HG03025 (cell line): ENCODE results near the gene RASGRP2.

Experiments used
- ATAC-seq: cut with Tn5 transposase; IDR thresholded peaks from one replicate; pipeline ENCODE4 v1.9.1; 2021; ENCODE audit warnings: mild to moderate bottlenecking, moderate library complexity; ENCODE audit not compliant: unreplicated experiment, low FRiP score

RASGRP2 gene

GRCh38 chr11:64772303-64773018 is 28.5 kb upstream of the RASGRP2 start:
- no peak for ATAC-seq

- ATAC-seq, result no peak
Observed at GRCh38 chr11:64771861-64772260, 27.9 kb upstream of the RASGRP2 start.

- ATAC-seq, result no peak
Observed at GRCh38 chr11:64770120-64770519, 26.2 kb upstream of the RASGRP2 start.

DNA sequence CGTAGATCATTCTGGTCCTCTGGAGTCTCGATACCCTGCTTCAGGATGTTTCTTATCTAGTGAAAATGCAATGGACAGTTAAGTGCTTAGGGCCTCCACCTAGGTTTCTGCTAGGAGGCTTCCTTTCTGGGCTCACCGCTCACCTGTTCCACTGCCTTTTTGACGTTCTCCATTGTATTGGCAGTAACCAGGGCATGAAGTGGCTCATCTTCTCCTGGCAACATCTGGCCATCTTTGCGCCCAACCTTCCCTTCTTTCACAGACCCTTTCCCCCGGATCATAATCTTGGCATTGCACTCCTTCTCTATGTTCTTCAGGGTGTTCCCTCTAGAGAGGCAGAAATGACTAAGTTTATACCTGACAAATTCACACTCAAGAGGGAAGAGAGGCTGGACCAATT is 25.3 kb upstream of the RASGRP2 start:
- no peak for ATAC-seq

- no peak for ATAC-seq
Observed at GRCh38 chr11:64768300-64768694, 24.4 kb upstream of the RASGRP2 start.

DNA sequence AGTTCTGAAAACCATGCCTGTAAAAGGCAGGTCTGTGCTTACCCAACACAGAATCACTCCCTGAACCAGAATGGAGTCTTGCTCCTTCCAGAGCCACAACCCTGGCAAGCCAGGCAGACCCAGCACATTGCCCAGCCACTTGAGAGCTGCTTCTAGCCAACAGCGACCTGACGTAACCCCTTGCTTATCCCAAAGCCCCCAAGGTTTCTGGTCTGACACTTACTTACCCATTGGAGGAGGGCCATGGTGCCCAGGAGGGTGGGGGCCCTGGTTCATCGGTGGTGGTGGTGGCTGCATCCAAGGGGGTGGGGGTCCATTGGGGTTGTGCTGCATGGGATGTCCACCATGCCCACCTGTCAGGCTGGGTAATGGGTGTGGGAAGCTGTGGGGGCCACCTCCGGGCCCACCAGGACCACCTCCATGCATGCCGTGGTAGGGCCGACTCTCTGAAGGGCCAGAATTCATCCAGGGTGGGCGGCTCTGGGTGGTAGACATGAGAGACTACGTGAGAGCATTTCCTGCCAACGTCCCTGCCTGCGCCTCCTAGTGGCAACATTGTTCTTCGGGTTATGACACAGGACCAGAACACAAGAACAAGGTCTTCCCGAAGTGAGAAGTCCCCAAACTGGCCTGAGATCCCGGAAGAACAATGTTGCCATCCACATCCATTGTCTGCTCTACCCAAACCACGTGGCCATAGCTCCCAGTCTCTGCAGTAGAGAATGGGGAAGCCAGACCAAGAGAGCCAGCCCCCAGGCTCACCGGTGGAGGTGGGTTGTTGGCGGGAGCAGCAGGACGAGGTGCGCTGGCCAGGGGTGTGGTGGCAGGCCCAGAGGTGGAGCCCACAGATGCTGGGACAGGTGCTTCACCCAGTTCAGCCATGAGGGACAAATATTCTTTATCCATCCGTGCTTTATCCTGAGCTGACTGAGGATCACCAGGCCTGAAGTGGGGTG is 23.7 kb upstream of the RASGRP2 start:
- ATAC-seq, result no peak

GRCh38 chr11:64766881-64767280 is 22.9 kb upstream of the RASGRP2 start:
- no peak for ATAC-seq

- no peak for ATAC-seq
Observed at GRCh38 chr11:64765851-64766665, 22.1 kb upstream of the RASGRP2 start.

DNA sequence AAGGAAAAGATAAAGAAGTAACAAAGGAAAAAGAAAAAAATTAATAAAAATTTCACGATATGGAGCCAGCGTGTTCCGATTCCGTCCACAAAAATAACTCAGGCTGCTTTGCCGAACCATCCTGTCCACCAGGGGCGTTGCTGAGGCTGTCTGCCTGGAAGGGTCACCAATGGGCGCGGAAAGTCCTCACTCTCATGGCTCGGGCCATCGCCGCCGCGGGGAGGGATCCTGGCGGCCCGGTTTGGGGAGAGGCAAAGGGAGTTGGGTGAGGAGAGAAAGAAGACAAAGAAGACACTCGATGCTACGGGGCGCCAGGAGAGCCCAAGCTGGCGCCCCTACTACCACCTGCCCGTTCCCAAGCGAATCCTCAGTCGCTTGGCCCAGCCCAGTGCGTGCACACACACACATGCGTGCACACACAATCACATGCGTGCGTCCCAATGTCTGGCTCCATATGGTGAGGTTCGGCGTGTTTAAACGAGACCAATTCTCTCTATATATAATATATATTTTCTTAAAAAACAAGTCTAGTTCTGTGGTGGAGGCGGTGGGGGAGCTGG is 21.4 kb upstream of the RASGRP2 start:
- ATAC-seq, result no peak

- ATAC-seq, result no peak
Observed at GRCh38 chr11:64764753-64765152, 20.8 kb upstream of the RASGRP2 start.

DNA sequence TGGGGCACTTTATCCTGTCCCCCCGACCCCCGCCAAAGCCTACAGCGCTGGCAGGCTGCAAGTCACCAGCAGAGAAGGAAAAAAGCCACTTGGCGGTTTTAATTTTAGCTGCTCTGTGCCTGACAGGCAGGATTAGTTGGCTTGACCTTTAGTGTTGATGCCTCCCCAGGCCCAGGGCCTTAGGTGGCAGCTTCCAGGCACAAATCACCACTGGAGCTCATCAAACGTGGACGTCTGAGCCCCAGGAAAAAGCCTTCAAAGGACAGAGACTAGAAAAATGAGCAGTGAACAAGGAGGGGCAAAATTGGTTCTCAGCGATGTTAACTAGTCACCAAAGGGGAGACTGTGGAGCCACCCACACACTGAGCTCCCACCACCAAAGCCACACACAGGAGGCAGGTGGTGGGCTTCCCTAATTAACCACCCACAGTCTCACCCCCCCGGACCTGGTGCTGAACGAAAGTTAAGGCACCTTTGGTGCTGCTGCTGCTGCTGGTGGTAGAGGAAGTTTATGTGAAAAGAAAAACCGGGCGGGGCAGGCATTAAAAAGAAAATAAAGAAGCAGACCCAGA is 20.2 kb upstream of the RASGRP2 start:
- ATAC-seq, result no peak

DNA sequence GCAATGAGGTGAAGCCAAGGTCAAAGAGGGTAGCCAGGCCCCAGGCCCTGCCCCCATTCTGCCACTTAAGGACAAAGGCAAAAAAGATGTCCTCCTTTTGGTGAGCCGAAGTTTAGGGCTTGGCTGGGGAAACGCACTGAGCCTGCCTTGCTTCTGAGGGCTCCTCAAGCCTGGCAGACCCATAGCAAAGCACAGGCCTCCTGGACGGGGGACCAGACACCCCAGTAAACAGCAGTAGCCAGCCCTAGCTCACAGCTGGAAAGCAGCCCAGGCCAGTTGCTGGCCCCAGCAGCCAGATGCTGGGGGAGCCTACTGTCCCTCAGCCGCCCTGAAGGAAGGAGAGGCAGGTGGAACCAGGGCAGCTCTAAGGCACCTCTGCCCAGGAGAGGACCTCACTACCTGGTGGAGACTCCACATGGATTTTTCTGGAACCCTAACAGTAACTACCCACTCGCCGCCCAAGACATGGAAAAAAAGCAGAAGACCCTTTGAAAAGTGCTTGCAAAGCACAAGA is 19.6 kb upstream of the RASGRP2 start:
- ATAC-seq, result no peak

- no peak for ATAC-seq
Observed at GRCh38 chr11:64762674-64763525, 19.0 kb upstream of the RASGRP2 start.

- ATAC-seq, result no peak
Observed at GRCh38 chr11:64762277-64762673, 18.3 kb upstream of the RASGRP2 start.

- ATAC-seq, result no peak
Observed at GRCh38 chr11:64760759-64761420, 16.9 kb upstream of the RASGRP2 start.

- ATAC-seq, result no peak
Observed at GRCh38 chr11:64759722-64760719, 16.1 kb upstream of the RASGRP2 start, which contains the start of gene PYGM. TSS of gene PYGM (minus strand) at chr11:64759974. CDS start at chr11:64759898, 76 bp downstream.

- ATAC-seq, result no peak
Observed at GRCh38 chr11:64759131-64759721, 15.3 kb upstream of the RASGRP2 start.
